Neural progenitor cell (in vitro differentiated cells): ENCODE data around the gene CACNG7.

Source experiments
- CTCF ChIP-seq: fragments of 200-600 bp; sonication (generic); IDR thresholded peaks from 2 replicates; pipeline ENCODE4 v1.5.1; 2017; ENCODE audit warnings: antibody characterized with exemption, mild to moderate bottlenecking
- EZH2 ChIP-seq: fragments of 200-600 bp; sonication (generic); IDR thresholded peaks from 2 replicates; pipeline ENCODE4 v1.6.1; 2017; ENCODE audit warnings: antibody characterized with exemption, mild to moderate bottlenecking, moderate library complexity

GRCh38 chr19:53965091-53965490, 56.0 kb downstream of the CACNG7 start:
- TF ChIP-seq CTCF, result no peak
- no peak for TF ChIP-seq EZH2
